B cell (primary cell): Measurements from ENCODE around the gene EN1. TPM values are rescaled to one million over a fixed set of nuclear protein-coding genes. Genes with fewer than 3 reads are reported as not detected.

Source experiments
- ATAC-seq: fragments of 200-7000 bp; cut with Tn5 transposase; one replicate; pipeline ENCODE4 v1.10.0; 2021; ENCODE audit warnings: low read depth, mild to moderate bottlenecking, moderate number of reproducible peaks, moderate library complexity
- CTCF ChIA-PET: fragments of 350-600 bp; sonication (Branson Sonifier 250); formaldehyde crosslinking; loops from one replicate; lab custom pipeline; 2021; ENCODE audit warnings: antibody characterized with exemption, inconsistent platforms; lab: Charles Lee
- POLR2A ChIA-PET: fragments of 350-600 bp; sonication (Branson Sonifier 250); formaldehyde crosslinking; loops from one replicate; lab custom pipeline; 2021; ENCODE audit warnings: antibody characterized with exemption; lab: Charles Lee
- DNase-seq: peaks from one replicate; pipeline ENCODE4 v3.0.0; 2013
- H2AFZ ChIP-seq: 2 replicates; pipeline ENCODE4 v1.6.1; 2012; ENCODE audit warnings: mild to moderate bottlenecking, low read depth, low read length; ENCODE audit not compliant: insufficient read depth, poor library complexity, severe bottlenecking
- H3K27ac ChIP-seq, 2 donors: 1 replicate in 1 of 2; 2 replicates in 1 of 2; pipeline ENCODE4 v1.5.1; 2012 to 2013; ENCODE audit warnings: low read length in 2 of 2, mild to moderate bottlenecking in 2 of 2, moderate library complexity in 1 of 2
- H3K27me3 ChIP-seq, 4 experiments: fragments of 200-600 bp in 1 of 4; sonication (generic) in 1 of 4; replicated peaks in 1 of 4; 1 replicate in 2 of 4; 2 replicates in 2 of 4; pipeline versions ENCODE4 v1.6.1 to v1.7.0; 2013 to 2016; ENCODE audit warnings: low read length in 3 of 4, mild to moderate bottlenecking in 2 of 4, mixed read lengths in 1 of 4, moderate library complexity in 1 of 4; ENCODE audit not compliant: insufficient read depth in 4 of 4, control insufficient read depth in 3 of 4; ENCODE audit errors: control extremely low read depth in 1 of 4
- H3K36me3 ChIP-seq, 2 experiments: replicated peaks in 1 of 2; 1 replicate in 1 of 2; 2 replicates in 1 of 2; pipeline versions ENCODE4 v1.6.1 to v1.7.1; 2013; ENCODE audit warnings: low read length in 1 of 2; ENCODE audit not compliant: insufficient read depth in 2 of 2, control insufficient read depth in 1 of 2; ENCODE audit errors: control extremely low read depth in 1 of 2, extremely low read depth in 1 of 2
- H3K4me1 ChIP-seq, 2 donors: fragments of 200-600 bp in 1 of 2; sonication (generic) in 1 of 2; 1 replicate in 1 of 2; 2 replicates in 1 of 2; pipeline versions ENCODE4 v1.5.1 to v1.6.1; 2013 to 2017; ENCODE audit warnings: low read length in 2 of 2; ENCODE audit not compliant: control insufficient read depth in 2 of 2, insufficient read depth in 2 of 2
- H3K4me2 ChIP-seq: replicated peaks from 2 replicates; pipeline ENCODE3; 2012; ENCODE audit warnings: mild to moderate bottlenecking, low read depth, low read length; ENCODE audit not compliant: poor library complexity, severe bottlenecking
- H3K4me3 ChIP-seq, 5 experiments: fragments of 200-600 bp in 1 of 5; sonication (generic) in 1 of 5; 1 replicate in 3 of 5; 2 replicates in 2 of 5; pipeline versions ENCODE4 v1.5.1 to v1.7.0; 2011 to 2016; ENCODE audit warnings: low read length in 4 of 5, mild to moderate bottlenecking in 4 of 5, low read depth in 2 of 5, control low read depth in 1 of 5, moderate library complexity in 1 of 5; ENCODE audit not compliant: insufficient read depth in 1 of 5; ENCODE audit errors: control extremely low read depth in 1 of 5, extremely low read depth in 1 of 5
- H3K79me2 ChIP-seq: fragments of 200-600 bp; sonication (generic); one replicate; pipeline ENCODE4 v1.6.0; 2016; ENCODE audit warnings: low read length; ENCODE audit not compliant: control insufficient read depth, insufficient read depth
- H3K9ac ChIP-seq: fragments of 200-600 bp; sonication (generic); 2 replicates; pipeline ENCODE4 v1.6.1; 2017; ENCODE audit warnings: mild to moderate bottlenecking, low read length, moderate library complexity
- H3K9me3 ChIP-seq, 3 donors: one replicate each; pipeline versions ENCODE4 v1.6.1 to v1.7.1; 2013; ENCODE audit warnings: low read length in 2 of 3; ENCODE audit not compliant: control insufficient read depth in 2 of 3, insufficient read depth in 1 of 3; ENCODE audit errors: control extremely low read depth in 1 of 3
- H4K20me1 ChIP-seq: 2 replicates; pipeline ENCODE4 v1.6.0; 2012; ENCODE audit warnings: mild to moderate bottlenecking, low read length; ENCODE audit not compliant: insufficient read depth, control insufficient read depth, poor library complexity, severe bottlenecking
- H3K27ac Mint-ChIP-seq: one replicate; pipeline ENCODE4 v1.8.0; 2021; ENCODE audit warnings: mixed read lengths
- H3K27me3 Mint-ChIP-seq: one replicate; pipeline ENCODE4 v1.8.0; 2021; ENCODE audit warnings: mixed read lengths
- H3K4me1 Mint-ChIP-seq: one replicate; pipeline ENCODE4 v1.8.0; 2021; ENCODE audit warnings: mixed read lengths
- H3K4me3 Mint-ChIP-seq: one replicate; pipeline ENCODE4 v1.8.0; 2021; ENCODE audit warnings: mixed read lengths
- H3K9me3 Mint-ChIP-seq: one replicate; pipeline ENCODE4 v1.8.0; 2022; ENCODE audit warnings: mixed read lengths; ENCODE audit not compliant: insufficient read depth
- CTCF ChIP-seq: fragments of 200-600 bp; IDR thresholded peaks from one replicate; pipeline ENCODE4 v1.8.0; 2022; ENCODE audit warnings: antibody characterized with exemption, mild to moderate bottlenecking
- EZH2 ChIP-seq: IDR thresholded peaks from 2 replicates; pipeline ENCODE4 v1.6.1; 2012; ENCODE audit warnings: borderline replicate concordance, low read depth, mild to moderate bottlenecking, moderate library complexity, low read length; ENCODE audit not compliant: insufficient read depth, poor library complexity, severe bottlenecking
- WGBS: methylation state at CpG from one replicate; pipeline ENCODE4 v1.1.5; 2013; ENCODE audit warnings: missing lambda C conversion rate; ENCODE audit not compliant: insufficient coverage; 5-methylcytosine and 5-hydroxymethylcytosine counted together
- intact Hi-C: fragments of 100-400 bp; cut with micrococcal nuclease; formaldehyde crosslinking; loops from one replicate; pipeline ENCODE4 v1.10.0; 2022
- polyA plus RNA-seq: library from polyadenylated mRNA; depleted of rRNA; stranded (reverse); fragments of >200 nt; gene quantifications from 2 replicates; pipeline ENCODE4 v1.2.3, GENCODE V29; 2012
- total RNA-seq, 2 donors: library from RNA; stranded (reverse); fragments of 120-200 nt in 1 of 2; gene quantifications; 1 replicate in 1 of 2; 2 replicates in 1 of 2; pipeline versions ENCODE4 v1.2.3 to v1.2.4, GENCODE V29; 2013 to 2022

Gene EN1
- total and polyA plus RNA-seq, 2 donors (not counting 1 experiment from before 2014, with no cell fraction given) = not detected

- no peaks in the 10 kb centered on the region for H3K9me3 Mint-ChIP-seq
- no peak for DNase-seq
Measured at GRCh38 chr2:118843483-118844132, 3.8 kb downstream of the EN1 start.

More at GRCh38 chr2:118843483-118844132, 3.8 kb downstream of the EN1 start:
- Mint-ChIP-seq H3K4me1 (peaks cover 27% of the 10 kb centered on the region), H3K4me3 (peak overlapping the region; percentile 35), H3K27ac (no peak overlapping the region), H3K27me3 (peaks cover 68% of the 10 kb centered on the region)
- Histone ChIP-seq H2AFZ (no peak overlapping the region), H3K4me3 (no peak overlapping the region), H3K27ac (no peak overlapping the region), H3K9ac (no peak overlapping the region), H3K79me2 (no peaks in the 10 kb centered on the region), H3K4me2 (peak overlapping the region; percentile 87), H3K4me1 (peaks cover 32 to 49% of the 10 kb centered on the region in 2 donors), H3K27me3 (peaks cover 0 to 87% (median 69%) of the 10 kb centered on the region in 4 experiments), H4K20me1 (no peaks in the 10 kb centered on the region), H3K36me3 (no peaks in the 10 kb centered on the region), H3K9me3 (peaks cover 0 to 49% (median 0%) of the 10 kb centered on the region in 3 donors)
- no peak for ATAC-seq
- TF ChIP-seq CTCF (no peak), EZH2 (no peak)
- ChIA-PET POLR2A (no interaction called here), CTCF (interaction anchor here (1.9 kb wide), 1 partner anchor 11 kb away, joined by 10 read pairs; no protein-coding TSS in a partner anchor)
- intact Hi-C loops = no loop called here
- no CpG with 5 or more reads among the region's 10 CpGs for WGBS
